Stimulated activated CD4-positive, alpha-beta T cell treated with anti-CD3 and anti-CD28 coated beads, Interleukin-12 subunit alpha, Interleukin-12 subunit beta, amount 100 ng/mL, for 24 hours (primary cell): ENCODE data around the gene UBE2J1.
"Not testable (repeated sequence)": the region's sequence is repeated elsewhere in the genome, so short reads cannot be mapped to it uniquely, and the experiment has no call there.

Experiments
- DNase-seq, 2 experiments: peaks; one replicate each; pipeline ENCODE4 v3.0.0-alpha.2; 2020; ENCODE audit warnings: low read depth in 2 of 2

The UBE2J1 gene

GRCh38 chr6:89352278-89353117, at the start of gene UBE2J1:
UBE2J1 (minus strand) TSS chr6:89352722; CDS start chr6:89352569, 153 bp downstream.
- peak; percentile 39 to 66 for DNase-seq

GRCh38 chr6:89400912-89401399, 48.4 kb upstream of the UBE2J1 start:
- DNase-seq, result no peak

GRCh38 chr6:89400050-89400449, 47.5 kb upstream of the UBE2J1 start:
- no peak for DNase-seq

DNA sequence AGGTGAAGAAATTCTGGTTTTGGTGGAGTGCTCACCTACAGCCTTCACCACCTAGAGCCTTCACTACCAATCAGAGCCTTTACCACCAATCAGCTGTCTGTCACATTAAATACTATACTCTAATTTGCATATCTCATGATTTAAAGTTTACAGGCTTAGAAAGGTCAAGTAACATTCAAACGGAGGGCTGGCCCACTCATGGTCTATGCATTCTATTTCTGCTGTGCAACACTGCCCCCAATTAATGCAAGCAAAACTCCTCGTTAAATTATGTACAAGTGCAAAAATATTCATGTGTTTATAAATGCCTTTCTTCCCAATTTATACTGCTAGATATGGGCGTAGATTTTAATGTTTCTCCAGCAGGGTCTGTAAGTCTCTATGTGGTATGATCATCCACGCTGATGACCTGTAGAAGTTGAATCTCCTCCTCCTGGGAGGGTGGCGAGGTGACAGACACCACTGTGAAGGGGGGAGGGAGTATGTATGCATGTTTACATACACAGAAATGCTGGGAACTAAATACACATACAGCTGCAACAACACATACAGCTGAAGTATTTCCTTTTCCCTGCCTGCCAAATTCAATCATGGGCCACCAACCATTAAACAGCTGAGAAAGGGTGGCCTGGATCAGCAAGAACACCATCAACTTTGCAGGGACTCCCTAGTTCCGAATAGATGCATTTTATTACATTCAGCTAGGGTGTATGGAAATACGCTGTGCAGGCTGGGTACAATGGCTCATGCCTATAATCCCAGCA, 46.4 kb upstream of the UBE2J1 start:
- DNase-seq, result no peak

GRCh38 chr6:89397884-89398283, 45.4 kb upstream of the UBE2J1 start:
- DNase-seq, result not testable (repeated sequence)

DNA sequence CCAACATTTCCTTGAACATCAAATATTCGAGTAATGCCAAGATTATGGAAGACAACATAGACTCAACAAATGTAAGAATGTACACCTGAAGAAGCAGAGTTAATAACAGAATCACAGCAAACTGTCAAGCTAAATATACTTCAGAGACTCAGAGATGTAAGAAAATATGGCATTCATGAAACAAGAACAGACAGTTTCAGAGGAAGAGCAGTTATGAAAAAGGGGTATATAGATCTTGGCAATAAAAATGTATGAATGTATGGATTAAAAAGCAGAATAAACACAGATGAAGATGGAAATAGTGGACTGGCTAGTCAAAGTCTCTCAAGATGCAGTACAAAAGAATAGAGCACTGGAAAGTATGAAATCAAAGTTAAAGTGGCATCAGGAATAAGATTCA, 41.1 kb upstream of the UBE2J1 start:
- DNase-seq, result no peak

GRCh38 chr6:89392823-89393222, 40.3 kb upstream of the UBE2J1 start:
- DNase-seq, result no peak

- DNase-seq, result no peak
These were observed 36.3 kb upstream of the UBE2J1 start for GRCh38 chr6:89388846-89389245.

- DNase-seq, result no peak
These were observed 35.1 kb upstream of the UBE2J1 start for GRCh38 chr6:89387516-89388201.

- DNase-seq, result no peak
These were observed 34.5 kb upstream of the UBE2J1 start for GRCh38 chr6:89386917-89387491.

DNA sequence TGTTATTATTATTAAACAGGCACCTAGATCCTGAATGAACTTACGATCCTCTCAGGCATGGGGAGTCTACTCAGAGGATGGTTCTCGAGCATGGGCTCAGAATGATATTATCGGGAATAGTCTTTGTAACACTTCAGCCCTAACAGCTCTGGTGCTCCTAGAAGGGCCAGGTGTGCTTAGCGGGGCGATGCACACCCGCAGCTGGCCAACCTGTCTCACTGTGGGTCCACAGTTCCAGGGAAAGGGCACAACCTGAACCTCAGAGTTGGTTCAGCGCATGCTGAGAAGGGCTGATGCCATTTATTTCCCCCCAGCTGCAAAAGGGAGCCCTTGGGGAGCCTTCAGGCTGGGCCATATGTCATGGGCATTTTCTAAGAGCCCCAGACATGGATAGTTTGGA, 33.3 kb upstream of the UBE2J1 start:
- no peak for DNase-seq

DNA sequence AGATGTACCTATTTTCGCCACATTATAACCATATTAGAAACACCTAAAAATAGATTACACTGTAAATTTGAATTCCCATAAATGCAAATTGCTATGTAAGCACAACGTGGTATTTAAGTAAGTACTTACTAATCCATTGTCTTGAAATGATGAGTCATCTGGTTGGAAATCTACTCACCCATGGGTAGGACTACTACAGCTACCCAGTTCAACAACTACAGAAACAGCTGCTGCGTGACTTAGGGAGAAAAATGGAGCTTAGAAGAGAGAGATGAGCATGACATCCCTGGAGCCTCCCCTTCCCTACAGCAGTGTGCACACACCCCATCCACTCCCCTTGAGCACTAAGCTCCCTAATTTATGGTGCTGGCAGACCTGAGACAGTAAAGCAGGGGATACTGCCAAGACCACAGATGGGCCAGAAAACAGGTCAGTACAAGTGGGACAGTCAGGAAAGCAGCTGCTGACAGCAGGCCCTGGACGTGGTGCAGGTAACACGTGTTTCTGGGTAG, 32.7 kb upstream of the UBE2J1 start:
- no peak for DNase-seq

DNA sequence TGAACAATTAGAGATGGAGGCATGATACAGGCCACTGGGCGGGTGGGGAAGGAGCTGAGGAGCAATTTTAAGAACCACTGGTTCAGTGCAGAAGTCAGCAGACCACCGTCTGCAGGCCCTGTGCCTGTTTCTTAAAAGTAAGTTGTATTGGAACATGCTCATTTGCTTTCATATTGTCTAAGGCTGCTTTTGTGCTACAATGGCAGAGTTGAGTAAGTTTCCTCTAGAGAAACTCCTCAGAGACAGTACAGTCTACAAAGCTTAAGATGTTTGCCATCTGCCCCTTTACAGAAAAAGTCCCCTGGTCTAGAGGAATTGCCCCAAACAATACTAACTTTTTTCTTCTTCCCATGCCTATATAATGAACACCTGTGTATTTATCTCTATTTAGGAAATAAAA, 28.5 kb upstream of the UBE2J1 start:
- DNase-seq, result no peak

GRCh38 chr6:89379281-89379680, 26.8 kb upstream of the UBE2J1 start:
- DNase-seq, result no peak

- DNase-seq, result no peak
These were observed 26.1 kb upstream of the UBE2J1 start for GRCh38 chr6:89378628-89379027.

GRCh38 chr6:89375427-89376267, 23.1 kb upstream of the UBE2J1 start:
- no peak for DNase-seq

DNA sequence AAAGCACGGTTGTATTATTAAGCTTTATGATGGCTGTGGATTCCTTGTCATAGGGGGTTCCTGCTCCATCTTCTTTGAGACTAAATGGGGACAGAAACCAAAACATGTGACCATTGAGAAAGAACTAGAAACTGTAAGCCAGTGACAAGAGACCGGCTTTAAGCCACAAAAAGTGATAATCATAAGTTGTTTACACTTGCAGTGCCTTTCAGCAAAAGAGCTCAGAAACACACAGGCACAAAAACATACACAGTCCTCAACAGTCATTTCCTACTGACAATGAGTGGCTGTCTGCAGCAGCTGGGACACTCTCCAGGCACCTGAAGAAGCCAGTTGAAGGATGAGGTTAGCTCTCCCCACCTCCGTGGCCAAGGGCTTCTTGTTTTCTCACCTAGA, 20.0 kb upstream of the UBE2J1 start:
- DNase-seq, result no peak

- peak; percentile 51 to 72 for DNase-seq
These were observed 19.5 kb upstream of the UBE2J1 start for GRCh38 chr6:89371849-89372505.

DNA sequence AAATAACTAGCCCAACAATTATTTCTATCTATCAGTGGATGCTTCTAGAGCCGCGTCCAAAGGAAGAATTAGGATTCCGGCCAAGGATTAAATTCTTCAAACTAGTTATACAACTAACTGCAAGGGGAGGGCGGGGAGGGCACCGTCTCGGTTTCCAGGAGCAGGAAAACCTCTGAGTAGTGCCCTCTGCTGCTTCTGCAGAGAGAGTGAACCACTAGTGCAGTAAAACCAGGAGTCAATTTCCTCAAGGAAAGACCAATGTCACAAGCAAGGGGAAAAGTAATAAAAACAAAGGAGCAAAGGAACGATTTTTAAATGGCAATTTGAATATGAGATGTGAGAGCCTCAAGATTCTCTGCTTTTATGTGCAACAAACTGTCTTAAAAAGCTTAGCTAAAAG, 16.5 kb upstream of the UBE2J1 start:
- no peak for DNase-seq

GRCh38 chr6:89368107-89368506, 15.6 kb upstream of the UBE2J1 start:
- peak in 1 of 2 experiments; percentile 68 for DNase-seq
